ENCODE measurements around the gene ASB8. TPM values are rescaled to one million over a fixed set of nuclear protein-coding genes. Genes with fewer than 3 reads are reported as not detected.

The ASB8 gene
- total and polyA plus RNA-seq, 2 donors (not counting 1 experiment from before 2014, with no cell fraction given), result 23.8 to 35.0 TPM

DNA sequence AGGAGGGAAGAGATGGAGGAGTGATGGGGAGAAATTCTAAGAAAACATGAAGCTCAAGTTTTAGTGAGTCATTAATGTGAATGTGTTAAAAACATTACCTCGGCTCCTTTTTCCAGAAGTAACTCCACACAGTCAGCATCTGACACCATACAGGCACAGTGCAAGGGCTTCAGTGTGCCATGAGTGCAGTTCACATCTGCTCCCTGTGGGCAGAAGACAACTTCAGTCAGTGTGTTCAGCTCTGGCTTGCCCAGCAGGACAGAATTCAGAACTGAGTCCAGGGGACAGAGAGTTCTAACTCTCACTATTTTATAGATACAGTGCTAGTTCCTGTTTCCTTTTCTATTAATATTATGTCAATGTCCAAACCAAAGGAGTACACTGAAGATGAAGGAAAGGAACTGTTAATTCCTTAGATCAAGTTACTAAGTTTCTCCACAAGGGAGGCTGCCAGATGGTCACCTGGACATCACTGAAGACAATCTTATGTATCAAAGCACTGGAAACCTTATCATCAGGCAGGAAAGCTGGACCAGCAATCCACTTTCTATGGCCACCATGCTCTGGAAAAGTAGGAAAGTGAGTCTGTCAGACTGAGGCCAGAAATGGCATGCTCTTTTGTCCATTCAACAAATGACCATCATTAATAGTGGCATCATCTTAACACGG is 6.1 kb downstream of the ASB8 start:
- no peak overlapping the region for H3K4me3 ChIP-seq (replicated peaks in 1 of 4; ENCODE audit: control extremely low read depth in 1 of 4, insufficient read depth in 1 of 4, low read depth in 3 of 4, low read length in 4 of 4)
- H2AFZ ChIP-seq (ENCODE audit: low read length), result no peak overlapping the region
- no peaks in the 10 kb centered on the region for H4K20me1 ChIP-seq (ENCODE audit: control insufficient read depth, extremely low read depth, insufficient read depth, low read length)
- no peak overlapping the region for H3K9ac ChIP-seq (ENCODE audit: insufficient read depth, low read length)
- no peaks in the 10 kb centered on the region for H3K4me1 ChIP-seq (ENCODE audit: control insufficient read depth, extremely low read depth, insufficient read depth, low read length)
- H3K27ac ChIP-seq (ENCODE audit: insufficient read depth, low read length), result no peak overlapping the region
- peaks cover 2% of the 10 kb centered on the region for H3K79me2 ChIP-seq (ENCODE audit: control insufficient read depth, insufficient read depth, low read length)
- H3K4me2 ChIP-seq (ENCODE audit: extremely low read depth, insufficient read depth, low read length), result no peak overlapping the region
- H3K9me3 ChIP-seq (ENCODE audit: control insufficient read depth, insufficient read depth, low read depth, low read length), result no peaks in the 10 kb centered on the region
- H3K27me3 ChIP-seq (ENCODE audit: control insufficient read depth, insufficient read depth, low read length), result no peaks in the 10 kb centered on the region
- H3K36me3 ChIP-seq (ENCODE audit: control insufficient read depth, insufficient read depth, low read length), result peaks cover 12% of the 10 kb centered on the region
- TF ChIP-seq, protein P1, sequence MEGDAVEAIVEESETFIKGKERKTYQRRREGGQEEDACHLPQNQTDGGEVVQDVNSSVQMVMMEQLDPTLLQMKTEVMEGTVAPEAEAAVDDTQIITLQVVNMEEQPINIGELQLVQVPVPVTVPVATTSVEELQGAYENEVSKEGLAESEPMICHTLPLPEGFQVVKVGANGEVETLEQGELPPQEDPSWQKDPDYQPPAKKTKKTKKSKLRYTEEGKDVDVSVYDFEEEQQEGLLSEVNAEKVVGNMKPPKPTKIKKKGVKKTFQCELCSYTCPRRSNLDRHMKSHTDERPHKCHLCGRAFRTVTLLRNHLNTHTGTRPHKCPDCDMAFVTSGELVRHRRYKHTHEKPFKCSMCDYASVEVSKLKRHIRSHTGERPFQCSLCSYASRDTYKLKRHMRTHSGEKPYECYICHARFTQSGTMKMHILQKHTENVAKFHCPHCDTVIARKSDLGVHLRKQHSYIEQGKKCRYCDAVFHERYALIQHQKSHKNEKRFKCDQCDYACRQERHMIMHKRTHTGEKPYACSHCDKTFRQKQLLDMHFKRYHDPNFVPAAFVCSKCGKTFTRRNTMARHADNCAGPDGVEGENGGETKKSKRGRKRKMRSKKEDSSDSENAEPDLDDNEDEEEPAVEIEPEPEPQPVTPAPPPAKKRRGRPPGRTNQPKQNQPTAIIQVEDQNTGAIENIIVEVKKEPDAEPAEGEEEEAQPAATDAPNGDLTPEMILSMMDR (conservative IDR thresholded peaks at IDR 0.05 in 1 of 2, IDR thresholded peaks at IDR 0.05 in 1 of 2; ENCODE audit: low read depth in 1 of 2, low read length in 2 of 2), result no peak
- no peak for TF ChIP-seq EZH2 (IDR thresholded peaks at IDR 0.05; ENCODE audit: low read length, missing control alignments)
- no peak for DNase-seq (ENCODE audit: low read depth in 2 of 2)

DNA sequence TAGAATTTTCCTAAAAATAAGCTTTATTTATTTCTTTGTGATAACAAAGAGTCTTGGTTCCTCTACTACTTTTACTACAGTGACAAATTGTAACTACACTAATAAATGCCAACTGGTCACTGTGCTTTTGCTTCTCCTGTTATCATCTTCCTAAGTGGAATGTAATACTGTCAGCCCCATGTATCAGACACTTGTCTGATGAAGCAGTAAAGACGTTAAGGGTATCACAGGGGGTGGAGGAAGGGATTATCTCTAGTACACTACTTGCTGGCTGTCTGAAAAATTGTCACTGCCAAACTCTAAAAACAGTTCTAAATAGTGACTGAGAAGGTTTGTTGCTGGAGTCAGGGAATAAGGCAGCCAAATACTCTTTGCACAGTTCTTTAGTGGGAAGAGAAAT is 11.3 kb downstream of the ASB8 start:
- no peak overlapping the region for H3K9ac ChIP-seq (ENCODE audit: insufficient read depth, low read length)
- no peak overlapping the region for H3K27ac ChIP-seq (ENCODE audit: insufficient read depth, low read length)
- TF ChIP-seq, protein P1 (conservative IDR thresholded peaks at IDR 0.05 in 1 of 2, IDR thresholded peaks at IDR 0.05 in 1 of 2; ENCODE audit: low read depth in 1 of 2, low read length in 2 of 2), result no peak
- TF ChIP-seq EZH2 (IDR thresholded peaks at IDR 0.05; ENCODE audit: low read length, missing control alignments), result no peak
- H2AFZ ChIP-seq (ENCODE audit: low read length), result no peak overlapping the region
- no peak overlapping the region for H3K4me3 ChIP-seq (replicated peaks in 1 of 4; ENCODE audit: control extremely low read depth in 1 of 4, insufficient read depth in 1 of 4, low read depth in 3 of 4, low read length in 4 of 4)
- H3K79me2 ChIP-seq (ENCODE audit: control insufficient read depth, insufficient read depth, low read length), result no peaks in the 10 kb centered on the region
- DNase-seq (ENCODE audit: low read depth in 2 of 2), result no peak
- no peaks in the 10 kb centered on the region for H3K4me1 ChIP-seq (ENCODE audit: control insufficient read depth, extremely low read depth, insufficient read depth, low read length)
- H3K36me3 ChIP-seq (ENCODE audit: control insufficient read depth, insufficient read depth, low read length), result peaks cover 22% of the 10 kb centered on the region
- no peak overlapping the region for H3K4me2 ChIP-seq (ENCODE audit: extremely low read depth, insufficient read depth, low read length)
- no peaks in the 10 kb centered on the region for H3K27me3 ChIP-seq (ENCODE audit: control insufficient read depth, insufficient read depth, low read length)
- no peaks in the 10 kb centered on the region for H4K20me1 ChIP-seq (ENCODE audit: control insufficient read depth, extremely low read depth, insufficient read depth, low read length)
- no peaks in the 10 kb centered on the region for H3K9me3 ChIP-seq (ENCODE audit: control insufficient read depth, insufficient read depth, low read depth, low read length)

DNA sequence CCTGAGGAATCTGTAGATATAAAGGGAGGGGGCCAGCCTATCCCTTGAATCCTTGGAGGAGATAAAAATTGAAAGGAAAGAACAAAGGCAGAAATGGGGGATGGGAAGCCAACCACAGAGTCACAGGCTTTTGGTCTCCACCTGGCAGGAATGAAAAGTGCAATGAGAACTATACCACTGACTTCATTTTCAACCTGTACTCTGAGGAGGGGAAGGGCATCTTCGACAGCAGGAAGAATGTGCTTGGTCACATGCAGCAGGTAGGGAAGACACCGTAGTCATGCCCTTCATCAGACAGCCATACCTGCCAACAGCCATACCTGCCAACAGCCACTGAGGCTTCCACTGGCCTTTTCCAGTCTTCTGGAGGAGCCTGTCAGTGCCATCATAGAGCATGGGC is 13.4 kb downstream of the ASB8 start:
- H3K9ac ChIP-seq (ENCODE audit: insufficient read depth, low read length), result no peak overlapping the region
- no peak overlapping the region for H3K4me3 ChIP-seq (replicated peaks in 1 of 4; ENCODE audit: control extremely low read depth in 1 of 4, insufficient read depth in 1 of 4, low read depth in 3 of 4, low read length in 4 of 4)
- TF ChIP-seq, protein P1 (conservative IDR thresholded peaks at IDR 0.05 in 1 of 2, IDR thresholded peaks at IDR 0.05 in 1 of 2; ENCODE audit: low read depth in 1 of 2, low read length in 2 of 2), result no peak
- no peak for TF ChIP-seq EZH2 (IDR thresholded peaks at IDR 0.05; ENCODE audit: low read length, missing control alignments)
- peaks cover 17% of the 10 kb centered on the region for H3K36me3 ChIP-seq (ENCODE audit: control insufficient read depth, insufficient read depth, low read length)
- no peak overlapping the region for H2AFZ ChIP-seq (ENCODE audit: low read length)
- no peak for DNase-seq (ENCODE audit: low read depth in 2 of 2)
- H4K20me1 ChIP-seq (ENCODE audit: control insufficient read depth, extremely low read depth, insufficient read depth, low read length), result no peaks in the 10 kb centered on the region
- H3K27ac ChIP-seq (ENCODE audit: insufficient read depth, low read length), result no peak overlapping the region
- no peaks in the 10 kb centered on the region for H3K79me2 ChIP-seq (ENCODE audit: control insufficient read depth, insufficient read depth, low read length)
- H3K27me3 ChIP-seq (ENCODE audit: control insufficient read depth, insufficient read depth, low read length), result no peaks in the 10 kb centered on the region
- no peak overlapping the region for H3K4me2 ChIP-seq (ENCODE audit: extremely low read depth, insufficient read depth, low read length)
- no peaks in the 10 kb centered on the region for H3K4me1 ChIP-seq (ENCODE audit: control insufficient read depth, extremely low read depth, insufficient read depth, low read length)
- H3K9me3 ChIP-seq (ENCODE audit: control insufficient read depth, insufficient read depth, low read depth, low read length), result no peaks in the 10 kb centered on the region

Data from fibroblast of lung (primary cell).